Effector CD8-positive, alpha-beta T cell (primary cell): ENCODE measurements around the gene CSMD2.

Source experiments
- DNase-seq: peaks from one replicate; lab custom pipeline; 2025; lab: John Stamatoyannopoulos, UW

CSMD2 gene

GRCh38 chr1:33501309-33501708 lies 663.7 kb downstream of the CSMD2 start:
- no peak for DNase-seq

- DNase-seq: no peak
Observed at GRCh38 chr1:33500547-33500946, 664.5 kb downstream of the CSMD2 start.

DNA sequence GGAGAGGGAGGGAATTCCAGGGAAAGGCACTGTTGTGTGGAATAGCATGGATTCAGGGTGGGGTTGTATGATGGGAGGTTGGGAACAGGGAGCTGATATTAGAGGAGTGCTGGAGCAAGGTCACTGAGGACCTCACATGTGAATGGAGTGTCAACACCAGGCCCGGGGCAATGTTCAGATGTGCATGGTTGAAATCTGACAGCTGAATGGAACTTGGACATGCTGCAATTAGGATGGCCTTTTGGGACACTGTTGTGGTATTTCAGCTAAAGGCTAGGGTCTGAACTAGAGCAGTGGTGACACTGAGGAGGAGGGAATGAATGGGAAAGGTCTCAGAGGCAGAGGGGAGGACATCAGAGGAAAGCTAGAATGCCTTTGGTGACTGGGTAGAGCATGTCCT lies 667.6 kb downstream of the CSMD2 start:
- no peak for DNase-seq

GRCh38 chr1:33494929-33495328 lies 670.1 kb downstream of the CSMD2 start:
- DNase-seq: no peak

GRCh38 chr1:33488624-33489023 lies 676.4 kb downstream of the CSMD2 start:
- no peak for DNase-seq

DNA sequence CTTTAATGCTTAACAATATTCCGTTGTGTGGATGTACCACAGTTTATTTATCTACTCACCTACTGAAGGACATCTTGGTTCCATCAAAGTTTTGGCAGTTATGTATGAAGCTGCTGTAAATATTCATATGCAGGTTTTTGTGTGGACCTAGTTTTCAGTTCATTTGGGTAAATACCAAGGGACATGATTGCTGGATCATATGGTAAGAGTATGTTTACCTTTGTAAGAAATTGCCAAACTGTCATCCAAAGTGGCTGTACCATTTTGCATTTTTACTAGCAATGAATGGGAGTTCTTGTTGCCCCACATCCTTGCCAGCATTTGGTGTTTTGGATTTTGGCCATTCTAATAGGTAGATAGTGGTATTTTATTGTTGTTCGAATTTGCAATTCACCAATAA lies 682.6 kb downstream of the CSMD2 start:
- no peak for DNase-seq

GRCh38 chr1:33477451-33477850 lies 687.6 kb downstream of the CSMD2 start:
- DNase-seq: no peak

DNA sequence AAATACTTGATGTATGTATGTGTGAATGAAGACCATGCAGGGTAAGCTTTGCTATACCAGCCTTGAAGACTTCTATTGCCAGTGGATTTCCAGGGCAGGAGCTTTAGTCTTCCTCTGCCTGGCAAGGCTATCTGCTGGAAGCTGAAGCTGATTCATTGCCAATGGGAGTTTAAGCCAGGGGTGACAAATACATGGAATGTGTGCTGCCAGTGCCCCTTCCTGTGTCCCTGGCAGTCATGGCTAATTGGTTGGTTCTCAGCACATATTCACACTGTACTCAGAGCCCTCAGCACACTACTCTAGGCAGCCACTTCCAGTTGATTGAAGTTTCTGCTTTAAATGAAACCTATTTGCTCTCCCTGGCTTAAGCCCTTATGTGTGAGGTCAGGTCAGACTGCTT lies 691.1 kb downstream of the CSMD2 start:
- DNase-seq: no peak

GRCh38 chr1:33472269-33472980 lies 692.6 kb downstream of the CSMD2 start, which contains the start of gene ZSCAN20:
Gene ZSCAN20, plus strand, starts transcription at chr1:33472645. Its CDS starts 6,644 bp downstream, at chr1:33479289.
- DNase-seq: peak; percentile 74

DNA sequence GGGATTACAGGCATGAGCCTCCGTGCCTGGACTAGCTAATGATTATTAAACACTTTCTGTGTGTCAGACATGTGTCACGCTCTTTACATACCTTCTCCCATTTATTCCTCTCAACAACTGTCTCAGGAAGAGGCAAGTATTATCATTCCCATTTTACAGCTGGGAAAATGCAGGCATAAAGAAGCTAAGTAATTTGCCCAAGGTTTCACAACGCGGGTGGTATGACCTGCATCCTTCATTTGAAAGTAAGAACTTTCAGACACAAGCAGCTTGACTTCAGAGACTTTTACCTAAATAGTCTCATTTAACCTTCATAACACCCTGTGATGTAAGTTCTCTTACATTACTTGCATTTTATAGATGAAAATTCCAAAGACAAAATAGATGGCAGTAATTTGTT lies 693.6 kb downstream of the CSMD2 start:
- no peak for DNase-seq

- peak; percentile 25 for DNase-seq
Observed at GRCh38 chr1:33470495-33471012, 694.5 kb downstream of the CSMD2 start.

- no peak for DNase-seq
Observed at GRCh38 chr1:33469691-33470090, 695.3 kb downstream of the CSMD2 start.

DNA sequence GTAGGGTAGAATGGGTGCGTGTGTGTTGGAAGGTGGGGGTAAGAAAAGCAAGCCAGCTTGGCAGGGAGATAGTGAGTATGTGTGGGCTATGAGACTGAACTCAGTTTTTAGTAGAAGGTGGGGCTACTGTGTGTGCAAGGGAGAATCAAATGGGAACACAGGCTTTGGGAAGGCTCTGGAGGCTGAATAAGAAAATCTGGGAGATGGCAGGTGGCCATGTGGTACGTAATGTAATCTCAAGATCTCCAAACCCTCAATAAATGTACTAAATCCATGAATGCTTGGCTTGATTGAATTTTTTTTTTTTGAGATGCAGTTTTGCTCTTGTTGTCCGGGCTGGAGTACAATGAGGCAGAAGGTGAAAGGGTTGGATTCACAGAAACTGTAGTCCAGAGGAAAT lies 696.1 kb downstream of the CSMD2 start:
- DNase-seq: no peak

- no peak for DNase-seq
Observed at GRCh38 chr1:33468531-33468930, 696.5 kb downstream of the CSMD2 start.

- no peak for DNase-seq
Observed at GRCh38 chr1:33468011-33468410, 697.0 kb downstream of the CSMD2 start.

- no peak for DNase-seq
Observed at GRCh38 chr1:33466159-33466558, 698.9 kb downstream of the CSMD2 start.

- no peak for DNase-seq
Observed at GRCh38 chr1:33465316-33465715, 699.7 kb downstream of the CSMD2 start.

GRCh38 chr1:33464552-33464951 lies 700.5 kb downstream of the CSMD2 start:
- no peak for DNase-seq
